Ovary (tissue), 9 donors: ENCODE data around the gene CFLAR. TPM values are rescaled to one million over a fixed set of nuclear protein-coding genes. Genes with fewer than 3 reads are reported as not detected.

Experiments used
- DNase-seq, 5 donors: peaks; one replicate each; pipeline ENCODE4 v3.0.0-alpha.2; 2019 to 2020
- H3K27ac ChIP-seq, 2 donors: fragments of 200-600 bp; one replicate each; pipeline versions ENCODE4 v1.5.1 to v1.8.0; 2019 to 2022
- H3K27me3 ChIP-seq: fragments of 200-600 bp; one replicate; pipeline ENCODE4 v1.8.0; 2022
- H3K36me3 ChIP-seq: fragments of 200-600 bp; sonication (generic); one replicate; pipeline ENCODE4 v1.5.1; 2019
- H3K4me1 ChIP-seq: one replicate; pipeline ENCODE4 v1.8.1; 2013; ENCODE audit warnings: mild to moderate bottlenecking, moderate library complexity; ENCODE audit not compliant: insufficient read depth
- H3K4me3 ChIP-seq: fragments of 200-600 bp; sonication (generic); one replicate; pipeline ENCODE4 v1.5.1; 2017
- H3K9me3 ChIP-seq, 2 donors: fragments of 200-600 bp in 1 of 2; sonication (generic) in 1 of 2; one replicate each; pipeline versions ENCODE4 v1.5.1 to v1.8.1; 2013 to 2019; ENCODE audit warnings: mild to moderate bottlenecking in 1 of 2, moderate library complexity in 1 of 2
- CTCF ChIP-seq, 3 donors: fragments of 450-650 bp in 2 of 3; fragments of 200-600 bp in 1 of 3; IDR thresholded peaks; one replicate each; pipeline versions ENCODE4 v1.5.1 to v1.8.0; 2016 to 2022; ENCODE audit warnings: antibody characterized with exemption in 3 of 3, mild to moderate bottlenecking in 1 of 3
- EP300 ChIP-seq: sonication (generic); formaldehyde crosslinking; IDR thresholded peaks from one replicate; pipeline ENCODE4 v1.6.1; 2017; ENCODE audit warnings: antibody characterized with exemption
- POLR2A ChIP-seq: fragments of 450-650 bp; IDR thresholded peaks from one replicate; pipeline ENCODE4 v1.6.1; 2017; ENCODE audit warnings: antibody characterized with exemption, mild to moderate bottlenecking, moderate library complexity
- WGBS, 3 donors: extraction: QIAGEN DNeasy Blood & Tissue Kit in 1 of 3; methylation state at CpG; one replicate each; pipeline versions ENCODE4 v1.1.5 to v1.1.7; 2013 to 2017; 5-methylcytosine and 5-hydroxymethylcytosine counted together
- intact Hi-C, 4 donors: fragments of 100-400 bp; cut with DNase I; formaldehyde crosslinking; loops; one replicate each; pipeline versions ENCODE4 v1.11.0 to v1.15.1; 2022 to 2023
- polyA plus RNA-seq, 2 donors: library from polyadenylated mRNA; stranded (reverse); fragments of 200-250 nt in 1 of 2; fragments of 350-450 nt in 1 of 2; fragmentation: Illumina TruSeq in 1 of 2; extraction: RNeasy Lipid Tissue Mini Kit (QIAGEN cat#74804) in 1 of 2; gene quantifications; one replicate each; pipeline ENCODE4 v1.2.3, GENCODE V29; 2013 to 2014
- total RNA-seq, 7 donors: library from RNA; depleted of rRNA in 2 of 7; stranded (reverse); fragments of >200 nt in 2 of 7; fragmentation: NEBNext Ultra II Directional in 3 of 7; extraction: Animal tissue kit (Norgen Biotek cat#: 25700) in 3 of 7; gene quantifications; one replicate each; pipeline versions ENCODE4 v1.1.0 to v1.2.4, GENCODE V29; 2016 to 2023
- donor health status: DM: no; HTN: no; CAD: no; lungs with moderate emphysema.
- donor health status: DM: no; HTN: no; CAD: no.
- donor health status: Bipolar disorder and iron deficiency.
- donor health status: DM: yes; HTN: yes; CAD: no.
- donor health status: DM: no; HTN: no; CAD: no.
- donor health status: DM: yes; HTN: yes; CAD: no.

The CFLAR gene
- total and polyA plus RNA-seq, 9 donors: 26.7 to 111 (median 67.9) TPM

DNA sequence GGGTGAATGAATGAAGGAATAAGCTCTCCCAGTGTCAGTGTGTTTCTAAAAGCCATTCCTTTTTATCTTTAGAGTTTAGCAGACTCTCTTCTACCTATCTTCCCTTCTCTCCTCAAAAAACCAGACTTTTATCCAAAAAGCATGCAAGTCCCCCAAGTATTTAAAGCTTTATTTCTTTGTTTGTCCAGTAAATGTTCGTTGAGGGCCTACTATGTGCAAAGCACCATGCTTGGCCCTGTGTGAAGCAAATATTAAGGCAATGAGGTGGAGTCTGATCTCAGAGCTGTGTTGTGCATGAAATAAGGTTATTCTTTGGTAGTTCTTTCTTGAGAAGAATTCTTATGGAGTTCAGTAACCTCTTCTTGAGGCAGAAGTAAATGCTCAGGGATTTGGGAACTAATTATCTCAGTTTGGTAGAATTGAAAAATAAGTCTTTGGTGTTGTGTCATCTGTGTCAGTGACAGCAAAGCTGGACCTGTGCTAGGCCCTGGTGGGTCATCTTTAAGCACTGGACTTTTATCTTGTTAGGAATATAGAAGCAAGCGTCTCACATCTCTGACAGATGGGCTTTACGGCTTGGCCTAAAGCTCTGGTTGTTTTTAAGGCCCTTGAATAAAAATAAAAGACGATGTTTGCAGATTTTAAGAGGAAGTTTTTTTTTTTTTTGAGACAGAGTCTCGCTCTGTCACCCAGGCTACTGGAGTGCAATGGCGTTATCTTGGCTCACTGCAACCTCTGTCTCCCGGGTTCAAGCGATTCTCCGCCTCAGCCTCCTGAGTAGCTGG lies 38.8 kb downstream of the CFLAR start:
- no peak overlapping the region for H3K4me3 ChIP-seq
- H3K9me3 ChIP-seq: no peaks in the 10 kb centered on the region
- intact Hi-C loops: no loop called here
- no peak overlapping the region for H3K27ac ChIP-seq
- H3K36me3 ChIP-seq: no peaks in the 10 kb centered on the region
- DNase-seq: no peak
- H3K4me1 ChIP-seq: peaks cover 8% of the 10 kb centered on the region
- H3K27me3 ChIP-seq: no peaks in the 10 kb centered on the region
- 92% methylated on average over 9 of the region's 9 CpGs for WGBS, 3 donors
- no peak for TF ChIP-seq POLR2A
- no peak for TF ChIP-seq EP300
- no peak for TF ChIP-seq CTCF (IDR thresholded peaks at IDR 0.05)

GRCh38 chr2:201156036-201156435 lies 40.1 kb downstream of the CFLAR start:
- Histone ChIP-seq H3K4me3 (no peak overlapping the region), H3K4me1 (peaks cover 8% of the 10 kb centered on the region), H3K27me3 (no peaks in the 10 kb centered on the region), H3K36me3 (no peaks in the 10 kb centered on the region), H3K9me3 (no peaks in the 10 kb centered on the region), H3K27ac (no peak overlapping the region)
- TF ChIP-seq POLR2A (no peak), CTCF (IDR thresholded peaks at IDR 0.05) (no peak), EP300 (no peak)
- WGBS, 3 donors: 88 to 95% (median 89%) methylated on average over 6 of the region's 6 CpGs
- intact Hi-C loops: no loop called here
- no peak for DNase-seq

GRCh38 chr2:201156640-201157039 lies 40.7 kb downstream of the CFLAR start:
- WGBS, 3 donors: 0 to 96% (median 46%) methylated on average over 1 of the region's 1 CpG
- H3K36me3 ChIP-seq: no peaks in the 10 kb centered on the region
- intact Hi-C loops: no loop called here
- H3K27ac ChIP-seq: no peak overlapping the region
- no peak overlapping the region for H3K4me3 ChIP-seq
- no peaks in the 10 kb centered on the region for H3K27me3 ChIP-seq
- H3K9me3 ChIP-seq: no peaks in the 10 kb centered on the region
- no peak for DNase-seq
- TF ChIP-seq POLR2A (no peak), CTCF (IDR thresholded peaks at IDR 0.05) (no peak)
- H3K4me1 ChIP-seq: peaks cover 7% of the 10 kb centered on the region

DNA sequence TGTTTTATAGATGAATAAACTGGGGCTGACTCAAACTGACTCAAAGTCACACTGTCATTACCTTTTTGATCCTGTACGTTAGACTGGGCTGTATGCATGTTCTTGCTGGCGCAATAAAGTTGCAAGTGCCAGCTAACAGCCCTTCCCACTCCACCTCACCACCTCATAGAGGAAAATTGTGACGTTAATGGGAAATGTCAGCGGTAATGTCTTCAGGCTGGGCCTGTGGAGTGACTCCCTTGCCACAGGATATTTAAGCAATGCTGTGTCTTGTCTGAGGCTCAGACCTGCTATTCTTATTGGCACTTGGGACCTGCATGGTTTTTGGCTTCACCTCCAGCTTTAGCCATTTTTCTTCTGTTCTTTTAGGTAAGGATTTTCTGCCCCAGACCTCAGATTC lies 41.7 kb downstream of the CFLAR start:
- no peaks in the 10 kb centered on the region for H3K9me3 ChIP-seq

More for the DNA sequence above, 41.7 kb downstream of the CFLAR start:
- WGBS, 3 donors: 62 to 83% (median 80%) methylated on average over 4 of the region's 4 CpGs
- no peak for TF ChIP-seq CTCF (IDR thresholded peaks at IDR 0.05)
- TF ChIP-seq POLR2A: no peak
- no peak for TF ChIP-seq EP300
- DNase-seq: no peak
- intact Hi-C loops: no loop called here
- Histone ChIP-seq H3K4me1 (peaks cover 6% of the 10 kb centered on the region), H3K4me3 (no peak overlapping the region), H3K27me3 (no peaks in the 10 kb centered on the region), H3K36me3 (no peaks in the 10 kb centered on the region), H3K27ac (peak overlapping the region in 1 of 2 donors; percentile 1)
